Stimulated activated CD8-positive, alpha-beta memory T cell treated with anti-CD3 and anti-CD28 coated beads, Interleukin-12 subunit alpha, Interleukin-12 subunit beta, amount 100 ng/mL, for 24 hours (primary cell): ENCODE measurements around the gene ERI2.

Experiments
- DNase-seq: peaks from one replicate; pipeline ENCODE4 v3.0.0-alpha.2; 2020; ENCODE audit errors: extremely low read depth

The ERI2 gene

GRCh38 chr16:20806168-20807050 is at the start of gene ERI2, which contains the start of gene REXO5:
ERI2 (minus strand) TSS chr16:20806472; CDS start chr16:20806430, 42 bp downstream.
REXO5 (plus strand) TSS chr16:20806527; CDS start chr16:20806954, 427 bp downstream.
- peak; percentile 53 for DNase-seq

- DNase-seq: no peak
These were observed 48.7 kb upstream of the ERI2 start for GRCh38 chr16:20854963-20855362.

- no peak for DNase-seq
These were observed 47.8 kb upstream of the ERI2 start for GRCh38 chr16:20853981-20854620.

GRCh38 chr16:20853143-20853542 is 46.9 kb upstream of the ERI2 start:
- no peak for DNase-seq

GRCh38 chr16:20851601-20852000 is 45.3 kb upstream of the ERI2 start:
- DNase-seq: no peak

- DNase-seq: no peak
These were observed 44.7 kb upstream of the ERI2 start for GRCh38 chr16:20850981-20851380.

- DNase-seq: peak; percentile 16
These were observed 43.5 kb upstream of the ERI2 start for GRCh38 chr16:20849589-20850390.

GRCh38 chr16:20847550-20847949 is 41.3 kb upstream of the ERI2 start:
- DNase-seq: no peak

- no peak for DNase-seq
These were observed 40.3 kb upstream of the ERI2 start for GRCh38 chr16:20846551-20846950.

GRCh38 chr16:20846030-20846429 is 39.8 kb upstream of the ERI2 start:
- DNase-seq: no peak

GRCh38 chr16:20844588-20844987 is 38.3 kb upstream of the ERI2 start:
- DNase-seq: no peak

GRCh38 chr16:20844054-20844453 is 37.8 kb upstream of the ERI2 start:
- no peak for DNase-seq

- DNase-seq: no peak
These were observed 33.2 kb upstream of the ERI2 start for GRCh38 chr16:20839504-20839903.

GRCh38 chr16:20838240-20838639 is 32.0 kb upstream of the ERI2 start:
- no peak for DNase-seq

- DNase-seq: no peak
These were observed 26.8 kb upstream of the ERI2 start for GRCh38 chr16:20833086-20833485.

- no peak for DNase-seq
These were observed 24.1 kb upstream of the ERI2 start for GRCh38 chr16:20830372-20830771.

- no peak for DNase-seq
These were observed 23.3 kb upstream of the ERI2 start for GRCh38 chr16:20829536-20829935.

- no peak for DNase-seq
These were observed 19.8 kb upstream of the ERI2 start for GRCh38 chr16:20826039-20826566.

- DNase-seq: no peak
These were observed 16.5 kb upstream of the ERI2 start for GRCh38 chr16:20822521-20823325.

- DNase-seq: no peak
These were observed 15.4 kb upstream of the ERI2 start for GRCh38 chr16:20821682-20822081.

- no peak for DNase-seq
These were observed 12.8 kb upstream of the ERI2 start for GRCh38 chr16:20818929-20819585.
